Dendritic cell treated with granulocyte-macrophage colony-stimulating factor and Interleukin-4, amounts not matched to agents 40 ng/mL and 50 ng/mL, for 4 days (primary cell): Measurements from ENCODE around the gene PPY.
A peak's percentile ranks its signal among the peaks of the same experiment; 100 is the strongest.
"Not testable (repeated sequence)": the region's sequence is repeated elsewhere in the genome, so short reads cannot be mapped to it uniquely, and the experiment has no call there.

Source experiments
- H3K27ac Mint-ChIP-seq: one replicate; pipeline ENCODE4 v1.8.0; 2022; ENCODE audit warnings: mild to moderate bottlenecking, mixed read lengths
- H3K27me3 Mint-ChIP-seq: one replicate; pipeline ENCODE4 v1.8.0; 2022; ENCODE audit warnings: mild to moderate bottlenecking, mixed read lengths
- H3K36me3 Mint-ChIP-seq: one replicate; pipeline ENCODE4 v1.8.0; 2022; ENCODE audit warnings: low read depth, mixed read lengths
- H3K4me1 Mint-ChIP-seq: one replicate; pipeline ENCODE4 v1.8.0; 2022; ENCODE audit warnings: low read depth, mixed read lengths
- H3K4me3 Mint-ChIP-seq: one replicate; pipeline ENCODE4 v1.8.0; 2022; ENCODE audit warnings: mild to moderate bottlenecking, moderate library complexity, mixed read lengths
- H3K9me3 Mint-ChIP-seq: one replicate; pipeline ENCODE4 v1.8.0; 2022; ENCODE audit warnings: mixed read lengths
- intact Hi-C: fragments of 100-400 bp; cut with micrococcal nuclease; formaldehyde crosslinking; loops from one replicate; pipeline ENCODE4 v1.15.0; 2022

The PPY gene

DNA sequence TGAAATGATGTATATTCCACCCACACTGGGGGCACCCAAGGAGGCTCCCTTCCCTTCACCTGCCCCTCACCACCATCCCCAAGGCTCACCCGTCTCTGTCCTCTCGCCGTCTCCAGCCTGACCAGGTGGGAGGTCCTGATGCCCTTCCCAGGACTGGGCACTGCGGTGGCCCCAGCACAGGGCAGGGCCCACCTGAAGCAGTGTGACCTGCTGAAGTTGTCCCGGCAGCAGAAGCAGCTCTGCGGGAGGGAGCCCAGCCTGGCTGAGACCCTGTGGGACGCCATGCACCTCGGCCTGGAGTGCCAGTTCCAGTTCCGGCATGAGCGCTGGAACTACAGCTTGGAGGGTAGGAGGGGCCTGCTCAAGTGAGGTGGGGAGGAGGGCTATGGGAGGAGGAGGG is 9.9 kb downstream of the PPY start:
- H3K36me3 Mint-ChIP-seq: no peaks in the 10 kb centered on the region
- H3K27ac Mint-ChIP-seq: no peak overlapping the region
- H3K4me1 Mint-ChIP-seq: peaks cover 6% of the 10 kb centered on the region
- peaks cover 61% of the 10 kb centered on the region for H3K27me3 Mint-ChIP-seq
- H3K9me3 Mint-ChIP-seq: no peaks in the 10 kb centered on the region
- intact Hi-C loops: no loop called here
- H3K4me3 Mint-ChIP-seq: no peak overlapping the region

DNA sequence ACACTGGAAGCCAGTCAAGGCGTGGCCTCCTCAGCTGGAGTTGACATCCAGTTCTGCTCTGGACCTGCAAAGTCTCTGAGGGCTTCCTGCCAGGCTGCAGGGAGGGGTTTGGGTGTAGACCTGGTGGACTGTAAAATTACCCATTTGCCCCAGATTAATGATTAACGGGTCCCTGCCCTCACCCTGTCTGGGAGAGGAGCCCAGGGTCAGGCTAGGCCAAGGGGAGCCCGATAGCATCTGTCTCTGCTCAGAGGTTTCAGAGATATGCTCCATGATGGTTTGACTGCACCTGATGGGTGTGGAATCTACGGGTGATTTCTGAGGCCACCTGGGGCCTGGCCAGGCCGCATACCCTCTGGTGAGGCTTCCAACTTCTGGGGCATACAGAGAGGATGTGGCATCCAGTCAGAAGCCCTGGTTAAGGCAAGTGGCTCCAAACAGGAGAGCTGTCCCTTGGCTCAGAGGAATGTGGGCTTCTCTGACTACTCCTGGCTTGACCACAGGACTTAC is 11.2 kb downstream of the PPY start:
- H3K27me3 Mint-ChIP-seq: peaks cover 62% of the 10 kb centered on the region
- H3K27ac Mint-ChIP-seq: no peak overlapping the region
- H3K4me3 Mint-ChIP-seq: no peak overlapping the region
- H3K36me3 Mint-ChIP-seq: no peaks in the 10 kb centered on the region
- peaks cover 13% of the 10 kb centered on the region for H3K4me1 Mint-ChIP-seq
- H3K9me3 Mint-ChIP-seq: no peaks in the 10 kb centered on the region
- intact Hi-C loops: no loop called here

DNA sequence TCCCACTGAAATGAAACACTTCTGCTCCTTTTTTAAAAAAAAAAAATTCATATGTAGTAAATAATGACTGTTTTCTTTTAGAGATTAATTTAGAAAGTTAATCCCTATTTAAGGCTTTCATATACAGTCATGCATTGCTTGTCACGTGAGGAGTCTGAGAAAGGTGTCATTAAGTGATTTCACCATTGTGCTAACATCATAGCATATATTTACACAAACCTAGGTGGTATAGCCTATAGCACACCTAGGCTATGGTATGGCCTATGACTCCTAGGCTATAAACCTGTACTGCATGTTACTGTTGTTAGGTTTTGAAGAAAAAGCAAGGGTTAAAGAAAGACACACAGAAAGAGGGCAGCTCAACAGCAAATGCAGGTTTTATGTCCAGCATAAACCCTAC is 13.7 kb downstream of the PPY start:
- intact Hi-C loops: no loop called here
- H3K4me3 Mint-ChIP-seq: no peak overlapping the region
- H3K36me3 Mint-ChIP-seq: no peaks in the 10 kb centered on the region
- H3K27me3 Mint-ChIP-seq: peaks cover 75% of the 10 kb centered on the region
- peaks cover 13% of the 10 kb centered on the region for H3K4me1 Mint-ChIP-seq
- no peak overlapping the region for H3K27ac Mint-ChIP-seq
- no peaks in the 10 kb centered on the region for H3K9me3 Mint-ChIP-seq

DNA sequence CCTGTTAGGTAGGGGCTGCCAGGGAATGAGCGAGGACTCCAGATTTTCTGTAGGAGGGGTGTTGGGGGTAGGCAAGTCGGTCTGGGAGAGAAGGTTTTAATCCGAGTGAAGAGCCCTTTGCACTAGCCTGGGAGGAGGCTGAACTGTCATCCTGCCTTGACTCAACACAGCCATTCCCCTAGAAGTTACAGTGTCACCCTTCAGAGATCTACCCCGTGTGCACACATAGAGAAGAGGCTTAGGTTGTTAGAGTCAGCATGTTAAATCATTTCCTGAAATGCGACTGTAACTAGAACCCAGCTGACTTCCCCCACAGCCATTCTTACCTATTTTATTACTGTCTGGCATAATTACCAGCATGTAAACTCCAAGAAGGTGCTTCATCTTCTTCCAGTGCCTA is 14.3 kb downstream of the PPY start:
- H3K9me3 Mint-ChIP-seq, H3K27ac Mint-ChIP-seq, H3K4me3 Mint-ChIP-seq, intact Hi-C loops, H3K36me3 Mint-ChIP-seq: not testable (repeated sequence)
- peaks cover 13% of the 10 kb centered on the region for H3K4me1 Mint-ChIP-seq
- peaks cover 80% of the 10 kb centered on the region for H3K27me3 Mint-ChIP-seq

DNA sequence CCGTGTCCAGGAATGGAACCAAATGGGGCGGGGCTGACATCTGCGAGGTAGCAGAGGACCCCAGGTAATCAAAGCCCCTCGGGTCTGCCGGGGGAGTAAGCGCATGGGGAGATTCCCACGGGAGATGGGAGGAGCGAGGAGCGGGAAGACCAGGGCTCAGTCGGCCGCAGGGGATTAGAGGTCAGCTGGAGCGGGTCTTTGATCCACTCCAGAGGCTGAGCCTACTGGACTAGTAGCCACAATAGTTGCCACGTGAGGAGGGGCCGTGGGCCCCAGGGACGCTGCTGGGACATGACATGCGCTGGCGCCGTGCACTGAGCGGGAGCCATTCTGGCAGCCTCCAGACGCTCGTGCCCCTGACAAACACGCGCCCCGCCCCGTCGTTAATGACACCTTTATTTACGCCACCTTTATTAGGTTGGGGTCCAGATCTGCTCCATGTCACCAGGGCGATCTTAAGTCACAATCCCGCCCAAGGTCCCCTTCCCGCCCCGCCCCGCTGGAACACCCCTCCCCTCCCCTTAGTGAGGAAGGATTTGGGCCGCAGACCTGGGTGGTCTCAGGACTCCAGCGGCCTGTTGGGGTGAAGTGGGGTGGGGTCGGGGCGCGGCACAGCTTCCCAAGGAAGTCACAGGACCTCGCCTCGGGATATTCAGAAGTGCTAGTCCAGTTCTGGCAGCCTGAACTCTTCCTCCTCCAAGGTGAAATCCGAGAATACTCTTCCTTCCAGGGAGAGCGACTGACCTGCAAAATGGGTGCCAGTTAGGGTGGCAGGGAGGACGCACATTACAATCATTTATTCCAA is 15.0 kb downstream of the PPY start:
- intact Hi-C loops: no loop called here
- Mint-ChIP-seq H3K4me3 (peak overlapping the region; percentile 60), H3K27ac (no peak overlapping the region)

DNA sequence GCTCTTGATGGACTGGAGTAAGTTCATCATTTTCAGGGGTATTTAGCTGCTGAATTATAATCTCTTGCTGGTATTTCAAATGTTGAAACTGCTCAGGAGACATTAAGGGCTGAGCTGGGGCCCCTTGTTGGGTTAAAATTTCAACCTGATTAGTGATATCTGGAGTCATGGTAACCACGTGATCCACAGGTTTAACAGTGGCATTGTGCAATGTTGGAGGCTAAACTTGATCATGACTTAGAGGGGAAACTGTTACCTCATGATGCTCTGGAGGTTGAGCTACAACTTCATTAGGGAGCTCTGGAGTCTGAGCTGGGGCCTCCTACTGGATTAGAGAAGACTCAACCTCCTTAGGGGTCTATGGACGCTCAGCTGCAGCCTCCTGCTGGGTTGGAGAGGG is 17.7 kb downstream of the PPY start:
- Mint-ChIP-seq H3K4me3 (no peak overlapping the region), H3K36me3 (no peaks in the 10 kb centered on the region), H3K9me3 (no peaks in the 10 kb centered on the region), H3K27me3 (peaks cover 62% of the 10 kb centered on the region), H3K4me1 (peaks cover 13% of the 10 kb centered on the region), H3K27ac (no peak overlapping the region)
- intact Hi-C loops: no loop called here

More for the DNA sequence above, 15.0 kb downstream of the PPY start:
- peaks cover 13% of the 10 kb centered on the region for H3K4me1 Mint-ChIP-seq
- H3K9me3 Mint-ChIP-seq: no peaks in the 10 kb centered on the region
- H3K27me3 Mint-ChIP-seq: peaks cover 74% of the 10 kb centered on the region
- H3K36me3 Mint-ChIP-seq: no peaks in the 10 kb centered on the region

DNA sequence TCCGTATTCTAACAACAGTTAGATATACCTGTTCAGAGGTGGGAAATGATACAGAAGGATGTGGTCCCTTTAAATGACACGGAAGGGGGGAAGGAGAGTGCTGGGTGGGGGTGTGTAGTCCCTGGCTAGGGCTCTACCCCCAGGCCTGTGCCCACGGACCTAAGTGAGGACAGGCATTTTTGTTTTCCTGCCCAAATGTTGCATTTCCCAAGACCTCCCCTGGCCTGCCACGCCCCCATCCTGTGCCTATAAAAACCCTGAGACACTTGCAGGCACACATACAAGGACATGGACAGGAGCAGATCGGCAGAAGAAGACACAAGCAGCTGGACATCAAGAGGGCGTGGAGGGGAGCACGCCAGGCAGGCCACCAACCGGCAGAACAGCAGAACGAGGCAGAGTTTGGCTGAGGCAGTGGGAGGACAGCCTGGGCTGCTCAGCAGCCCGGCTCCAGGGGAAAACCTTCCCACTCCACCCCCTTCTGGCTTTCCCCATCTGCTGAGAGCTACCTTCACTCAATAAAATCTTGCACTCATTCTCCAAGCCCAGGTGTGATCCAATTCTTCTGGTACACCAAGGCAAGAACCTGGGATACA is 21.7 kb downstream of the PPY start:
- no peaks in the 10 kb centered on the region for H3K36me3 Mint-ChIP-seq
- intact Hi-C loops: no loop called here
- no peaks in the 10 kb centered on the region for H3K9me3 Mint-ChIP-seq
- H3K4me3 Mint-ChIP-seq: no peak overlapping the region
- peaks cover 15% of the 10 kb centered on the region for H3K4me1 Mint-ChIP-seq
- no peak overlapping the region for H3K27ac Mint-ChIP-seq
- H3K27me3 Mint-ChIP-seq: peaks cover 33% of the 10 kb centered on the region

DNA sequence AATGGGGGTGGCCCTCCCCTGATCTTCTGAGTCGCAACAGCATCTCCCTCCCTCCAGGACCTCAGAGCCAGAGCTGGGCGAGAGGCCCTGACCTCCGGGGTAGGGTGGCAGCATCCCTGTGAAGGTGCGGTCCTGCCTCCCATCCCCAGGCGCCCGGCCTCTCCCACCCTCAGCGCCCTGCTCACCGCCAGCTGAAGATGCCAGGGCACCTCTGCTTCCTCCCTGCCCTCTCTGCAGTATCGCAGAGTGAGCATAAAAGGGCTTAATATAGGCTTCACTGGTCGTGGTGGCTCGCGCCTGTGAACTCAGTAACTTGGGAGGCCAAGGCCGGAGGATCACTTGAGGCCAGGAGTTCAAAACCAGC is 24.3 kb downstream of the PPY start:
- Mint-ChIP-seq H3K36me3 (no peaks in the 10 kb centered on the region), H3K9me3 (no peaks in the 10 kb centered on the region), H3K27me3 (peaks cover 12% of the 10 kb centered on the region), H3K4me3 (peak overlapping the region; percentile 69), H3K27ac (peak overlapping the region; percentile 67), H3K4me1 (peaks cover 15% of the 10 kb centered on the region)
- intact Hi-C loops: no loop called here

DNA sequence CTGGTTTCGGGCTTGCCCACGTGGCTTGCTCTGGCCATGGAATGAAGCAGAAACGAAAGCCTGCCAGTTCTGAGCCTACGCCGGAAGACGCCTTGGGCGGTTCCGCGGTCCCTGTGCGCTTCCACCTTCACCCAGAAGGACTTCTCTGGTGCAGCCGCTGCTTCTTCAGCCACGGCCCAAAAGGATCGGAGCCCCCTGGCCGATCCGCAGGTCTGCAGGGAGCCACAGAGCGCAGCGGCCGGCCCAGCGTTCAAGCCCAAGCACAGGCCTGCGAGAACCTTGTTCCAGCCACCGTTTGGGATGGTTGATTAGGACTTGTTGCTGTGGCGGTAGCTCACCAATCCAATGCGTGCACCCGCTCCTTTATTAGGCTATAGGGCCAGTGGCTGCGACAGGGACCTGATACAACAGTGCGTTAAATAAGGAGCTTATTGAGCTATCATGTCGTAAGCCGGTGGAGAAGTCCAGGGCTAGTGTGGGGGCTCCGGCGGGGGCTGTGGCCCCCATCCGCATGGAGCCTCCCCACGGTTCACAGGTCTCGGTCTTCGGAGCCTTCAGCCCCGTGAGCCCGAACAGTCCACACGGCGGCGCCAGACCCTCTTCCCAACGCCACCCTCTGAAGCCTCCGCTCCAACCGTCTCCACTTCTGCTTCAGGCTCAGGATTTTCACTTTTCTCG is 24.8 kb downstream of the PPY start:
- Mint-ChIP-seq H3K27me3 (peaks cover 11% of the 10 kb centered on the region), H3K4me3 (peak overlapping the region; percentile 69), H3K27ac (peak overlapping the region; percentile 67), H3K36me3 (no peaks in the 10 kb centered on the region), H3K9me3 (no peaks in the 10 kb centered on the region), H3K4me1 (peaks cover 15% of the 10 kb centered on the region)
- intact Hi-C loops: no loop called here

DNA sequence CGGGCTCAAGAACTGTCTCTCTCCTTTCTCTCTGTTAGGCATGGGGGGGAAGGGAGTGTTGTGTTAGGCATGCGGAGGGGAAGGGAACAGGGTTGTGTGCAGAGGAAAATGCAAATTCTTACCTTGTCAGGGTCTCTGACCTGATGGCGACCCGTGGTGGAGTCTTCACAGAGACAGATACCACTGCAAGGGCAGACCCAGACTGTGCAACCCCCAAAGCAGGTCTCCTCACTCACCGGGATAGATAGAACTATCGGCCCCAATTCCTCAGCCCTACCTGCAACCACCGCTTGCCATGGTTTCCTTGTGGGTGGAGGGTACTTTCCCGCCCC is 25.3 kb downstream of the PPY start:
- H3K27me3 Mint-ChIP-seq: peaks cover 11% of the 10 kb centered on the region
- intact Hi-C loops: no loop called here
- peak overlapping the region; percentile 69 for H3K4me3 Mint-ChIP-seq
- peak overlapping the region; percentile 67 for H3K27ac Mint-ChIP-seq
- H3K9me3 Mint-ChIP-seq: no peaks in the 10 kb centered on the region
- H3K36me3 Mint-ChIP-seq: no peaks in the 10 kb centered on the region
- H3K4me1 Mint-ChIP-seq: peaks cover 15% of the 10 kb centered on the region

DNA sequence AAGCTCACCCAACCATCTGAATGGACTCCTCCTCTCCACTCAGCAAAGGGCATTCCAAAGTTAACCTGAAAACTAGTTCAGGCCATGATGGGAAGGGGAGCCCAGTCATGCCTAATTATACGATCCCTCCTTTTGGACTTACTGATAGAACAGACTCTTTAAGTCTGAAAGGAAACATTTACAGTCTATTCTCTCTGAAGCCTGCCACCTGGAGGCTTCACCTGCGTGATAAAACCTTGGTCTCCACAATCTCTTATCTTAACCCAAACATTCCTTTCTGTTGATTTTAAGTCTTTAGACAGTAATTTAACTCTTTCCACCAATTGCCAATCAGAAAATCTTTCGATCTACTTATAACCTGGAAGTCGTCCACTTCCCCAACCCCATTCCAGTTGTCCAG is 25.9 kb downstream of the PPY start:
- Mint-ChIP-seq H3K4me3 (no peak overlapping the region), H3K4me1 (peaks cover 15% of the 10 kb centered on the region), H3K27ac (no peak overlapping the region), H3K9me3 (no peaks in the 10 kb centered on the region), H3K27me3 (peaks cover 10% of the 10 kb centered on the region), H3K36me3 (no peaks in the 10 kb centered on the region)
- intact Hi-C loops: no loop called here

DNA sequence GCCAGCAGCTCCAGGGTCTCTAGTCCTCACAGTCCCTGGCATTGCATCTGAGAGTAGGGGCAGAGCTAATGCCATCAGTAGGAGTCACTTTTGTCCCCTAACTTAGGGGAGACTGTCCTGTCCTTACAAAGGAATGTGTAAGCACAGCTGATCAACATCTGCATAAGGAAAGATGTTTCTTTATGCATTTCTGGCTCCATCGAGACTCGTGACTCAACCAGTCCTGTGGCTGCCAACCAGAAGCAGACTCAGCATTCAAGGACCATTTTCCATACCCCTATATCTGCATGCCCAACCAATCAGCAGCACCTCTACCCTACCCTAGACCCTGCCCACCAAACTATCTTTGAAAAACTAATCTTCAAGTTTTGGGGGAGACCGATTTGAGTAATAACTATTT is 26.7 kb downstream of the PPY start:
- H3K27ac Mint-ChIP-seq: no peak overlapping the region
- H3K4me1 Mint-ChIP-seq: peaks cover 15% of the 10 kb centered on the region
- no peak overlapping the region for H3K4me3 Mint-ChIP-seq
- H3K36me3 Mint-ChIP-seq: no peaks in the 10 kb centered on the region
- H3K9me3 Mint-ChIP-seq: no peaks in the 10 kb centered on the region
- H3K27me3 Mint-ChIP-seq: peaks cover 7% of the 10 kb centered on the region
- intact Hi-C loops: no loop called here

DNA sequence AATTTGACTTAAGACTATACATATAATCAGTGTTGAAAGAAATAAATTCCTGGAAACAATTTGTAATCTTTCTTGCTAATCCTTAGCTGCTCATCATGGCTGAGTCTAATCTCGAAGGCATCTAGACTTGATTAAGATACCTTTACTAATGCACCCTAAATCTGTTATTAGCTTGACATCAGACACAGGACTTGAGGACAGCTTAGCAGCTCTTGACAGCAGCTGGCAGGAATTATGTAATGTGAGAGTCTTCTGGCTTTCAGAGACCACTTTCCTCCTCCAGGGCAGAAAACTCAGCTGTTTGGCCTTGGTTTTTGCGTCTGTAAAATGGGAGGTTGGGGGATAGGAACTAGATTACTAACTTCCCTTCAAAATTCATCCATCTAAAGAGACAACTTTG is 27.8 kb downstream of the PPY start:
- peaks cover 15% of the 10 kb centered on the region for H3K4me1 Mint-ChIP-seq
- no peaks in the 10 kb centered on the region for H3K36me3 Mint-ChIP-seq
- H3K27me3 Mint-ChIP-seq: peaks cover 9% of the 10 kb centered on the region
- no peak overlapping the region for H3K4me3 Mint-ChIP-seq
- intact Hi-C loops: no loop called here
- no peaks in the 10 kb centered on the region for H3K9me3 Mint-ChIP-seq
- no peak overlapping the region for H3K27ac Mint-ChIP-seq

DNA sequence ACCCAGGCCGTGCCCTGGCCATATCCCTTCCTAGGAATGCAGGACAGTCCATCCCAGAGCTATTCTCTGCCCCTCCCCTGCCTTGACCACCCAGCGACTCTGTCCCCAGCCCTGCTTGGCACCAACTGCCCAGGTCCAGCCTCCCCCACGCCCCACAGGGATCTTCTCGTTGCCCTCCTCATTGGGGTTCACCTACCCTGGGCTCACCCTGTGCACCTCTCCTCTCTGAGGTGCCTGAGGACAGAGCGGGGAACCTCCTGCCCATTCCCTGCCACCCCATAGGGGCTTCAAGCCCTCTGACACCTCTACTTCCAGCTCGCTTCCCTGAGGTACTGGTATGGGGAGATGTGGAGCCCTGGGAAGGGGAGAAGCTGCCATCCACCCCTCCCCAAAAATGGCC is 28.7 kb downstream of the PPY start:
- Mint-ChIP-seq H3K9me3 (no peaks in the 10 kb centered on the region), H3K4me3 (no peak overlapping the region), H3K36me3 (no peaks in the 10 kb centered on the region), H3K4me1 (peaks cover 15% of the 10 kb centered on the region), H3K27me3 (peaks cover 12% of the 10 kb centered on the region), H3K27ac (no peak overlapping the region)
- intact Hi-C loops: no loop called here
